Peyer's patch (tissue), 4 donors: ENCODE results near the gene CCDC51. TPM values are rescaled to one million over a fixed set of nuclear protein-coding genes. Genes with fewer than 3 reads are reported as not detected.
"Not testable (repeated sequence)": the region's sequence is repeated elsewhere in the genome, so short reads cannot be mapped to it uniquely, and the experiment has no call there.

Experiments used
- DNase-seq, 3 donors: peaks; one replicate each; pipeline ENCODE4 v3.0.0-alpha.2; 2017 to 2019
- H3K27ac ChIP-seq, 4 donors: fragments of 200-600 bp; sonication (generic); one replicate each; pipeline ENCODE4 v1.5.1; 2016 to 2019
- H3K27me3 ChIP-seq, 2 donors: fragments of 200-600 bp; sonication (generic); one replicate each; pipeline ENCODE4 v1.5.1; 2019
- H3K36me3 ChIP-seq, 3 donors: fragments of 200-600 bp; sonication (generic); one replicate each; pipeline ENCODE4 v1.5.1; 2016 to 2019
- H3K4me1 ChIP-seq, 4 donors: fragments of 200-600 bp; sonication (generic); one replicate each; pipeline ENCODE4 v1.5.1; 2016 to 2019
- H3K4me3 ChIP-seq, 4 donors: fragments of 200-600 bp; sonication (generic); 1 replicate in 3 of 4; 2 replicates in 1 of 4; pipeline ENCODE4 v1.5.1; 2016 to 2019; ENCODE audit warnings: mild to moderate bottlenecking in 1 of 4
- H3K9me3 ChIP-seq, 4 donors: fragments of 200-600 bp; sonication (generic); one replicate each; pipeline ENCODE4 v1.5.1; 2016 to 2019; ENCODE audit warnings: mild to moderate bottlenecking in 1 of 4
- POLR2A ChIP-seq, 2 donors: fragments of 450-650 bp; IDR thresholded peaks; one replicate each; pipeline ENCODE4 v1.5.1; 2017; ENCODE audit warnings: antibody characterized with exemption in 2 of 2, mild to moderate bottlenecking in 2 of 2, moderate library complexity in 2 of 2
- total RNA-seq, 4 donors: library from RNA; depleted of rRNA; stranded (reverse); fragments of >200 nt; gene quantifications; one replicate each; pipeline ENCODE4 v1.1.0, GENCODE V29; 2016
- TF ChIP-seq, protein P1 (sequence below), 6 experiments: fragments of 450-650 bp in 4 of 6; fragments of 200-600 bp in 2 of 6; sonication (generic) in 1 of 6; IDR thresholded peaks; one replicate each; pipeline ENCODE4 v1.5.1; 2017 to 2019; ENCODE audit warnings: antibody characterized with exemption in 6 of 6, mild to moderate bottlenecking in 3 of 6, moderate library complexity in 1 of 6

Gene CCDC51
- total RNA-seq, 4 donors from 2014 or later = 7.4 to 13.1 (median 9.1) TPM

DNA sequence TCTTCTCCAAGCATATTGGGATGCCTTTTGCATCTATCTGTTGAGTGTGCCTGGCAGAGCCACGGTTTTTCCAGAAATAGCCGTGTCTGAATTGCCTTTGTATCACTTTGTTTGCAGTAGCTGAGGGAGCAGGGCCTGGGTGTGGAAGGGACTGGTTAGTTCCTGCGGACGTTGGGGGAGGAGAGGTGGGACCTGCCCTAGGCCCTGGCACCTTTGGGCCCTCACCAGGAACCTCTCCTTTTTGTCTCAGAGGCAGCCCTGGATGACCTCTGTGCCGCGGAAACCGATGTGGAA, 25.3 kb upstream of the CCDC51 start:
- H3K4me1 ChIP-seq = peaks cover 0 to 48% (median 26%) of the 10 kb centered on the region in 4 donors

DNA sequence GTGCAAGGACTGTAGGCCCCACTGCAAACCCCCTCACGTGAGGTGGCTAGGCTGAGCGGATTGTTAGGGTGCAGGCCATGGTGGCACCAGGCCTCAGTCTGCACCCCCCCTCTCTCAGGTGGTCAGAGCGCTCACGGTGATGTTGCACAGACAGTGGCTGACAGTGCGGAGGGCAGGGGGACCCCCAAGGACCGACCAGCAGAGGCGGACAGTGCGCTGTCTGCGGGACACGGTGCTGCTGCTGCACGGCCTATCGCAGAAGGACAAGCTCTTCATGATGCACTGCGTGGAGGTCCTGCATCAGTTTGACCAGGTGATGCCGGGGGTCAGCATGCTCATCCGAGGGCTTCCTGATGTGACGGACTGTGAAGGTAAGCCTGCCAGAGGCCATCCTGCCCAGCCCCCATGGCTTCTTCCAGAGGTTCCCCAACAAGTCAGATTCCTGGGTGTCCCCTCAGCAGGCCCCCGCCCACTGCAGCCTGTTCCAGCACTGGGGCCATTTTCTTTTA, 24.8 kb upstream of the CCDC51 start:
- peaks cover 0 to 42% (median 0%) of the 10 kb centered on the region in 3 donors for H3K36me3 ChIP-seq
- DNase-seq = peak in 1 of 3 donors; percentile 55
- peak overlapping the region; percentile 93 to 100 (median 97) for H3K27ac ChIP-seq
- H3K4me3 ChIP-seq = no peak overlapping the region
- no peaks in the 10 kb centered on the region for H3K9me3 ChIP-seq
- H3K4me1 ChIP-seq = peaks cover 0 to 44% (median 22%) of the 10 kb centered on the region in 4 donors
- no peaks in the 10 kb centered on the region for H3K27me3 ChIP-seq
- TF ChIP-seq, protein P1, sequence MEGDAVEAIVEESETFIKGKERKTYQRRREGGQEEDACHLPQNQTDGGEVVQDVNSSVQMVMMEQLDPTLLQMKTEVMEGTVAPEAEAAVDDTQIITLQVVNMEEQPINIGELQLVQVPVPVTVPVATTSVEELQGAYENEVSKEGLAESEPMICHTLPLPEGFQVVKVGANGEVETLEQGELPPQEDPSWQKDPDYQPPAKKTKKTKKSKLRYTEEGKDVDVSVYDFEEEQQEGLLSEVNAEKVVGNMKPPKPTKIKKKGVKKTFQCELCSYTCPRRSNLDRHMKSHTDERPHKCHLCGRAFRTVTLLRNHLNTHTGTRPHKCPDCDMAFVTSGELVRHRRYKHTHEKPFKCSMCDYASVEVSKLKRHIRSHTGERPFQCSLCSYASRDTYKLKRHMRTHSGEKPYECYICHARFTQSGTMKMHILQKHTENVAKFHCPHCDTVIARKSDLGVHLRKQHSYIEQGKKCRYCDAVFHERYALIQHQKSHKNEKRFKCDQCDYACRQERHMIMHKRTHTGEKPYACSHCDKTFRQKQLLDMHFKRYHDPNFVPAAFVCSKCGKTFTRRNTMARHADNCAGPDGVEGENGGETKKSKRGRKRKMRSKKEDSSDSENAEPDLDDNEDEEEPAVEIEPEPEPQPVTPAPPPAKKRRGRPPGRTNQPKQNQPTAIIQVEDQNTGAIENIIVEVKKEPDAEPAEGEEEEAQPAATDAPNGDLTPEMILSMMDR (IDR thresholded peaks at IDR 0.05) = no peak
- TF ChIP-seq POLR2A (IDR thresholded peaks at IDR 0.05) = no peak

More for the DNA sequence above, 25.3 kb upstream of the CCDC51 start:
- Histone ChIP-seq H3K4me3 (no peak overlapping the region), H3K27me3 (no peaks in the 10 kb centered on the region), H3K36me3 (peaks cover 0 to 38% (median 0%) of the 10 kb centered on the region in 3 donors), H3K27ac (peak overlapping the region; percentile 93 to 100 (median 97)), H3K9me3 (no peaks in the 10 kb centered on the region)
- no peak for TF ChIP-seq POLR2A (IDR thresholded peaks at IDR 0.05)
- TF ChIP-seq, protein P1 (IDR thresholded peaks at IDR 0.05) = no peak
- DNase-seq = no peak

DNA sequence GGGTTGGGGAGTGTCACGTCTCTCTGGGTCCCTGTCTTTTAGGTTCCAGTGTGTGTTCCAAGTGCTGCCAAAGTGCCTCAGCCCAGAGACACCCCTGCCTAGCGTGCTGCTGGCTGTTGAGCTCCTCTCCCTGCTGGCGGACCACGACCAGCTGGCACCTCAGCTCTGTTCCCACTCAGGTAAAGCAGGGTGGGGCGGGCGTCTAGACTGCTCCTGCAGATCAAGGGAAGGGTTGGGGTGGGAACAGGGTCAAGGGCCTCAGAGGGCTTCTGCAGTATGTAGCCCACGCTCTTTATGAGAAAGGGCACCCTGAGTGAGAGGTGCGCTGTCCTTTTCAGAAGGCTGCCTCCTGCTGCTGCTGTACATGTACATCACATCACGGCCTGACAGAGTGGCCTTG, 23.8 kb upstream of the CCDC51 start:
- no peaks in the 10 kb centered on the region for H3K9me3 ChIP-seq
- no peaks in the 10 kb centered on the region for H3K27me3 ChIP-seq
- H3K36me3 ChIP-seq = peaks cover 0 to 46% (median 0%) of the 10 kb centered on the region in 3 donors
- H3K4me1 ChIP-seq = peaks cover 0 to 33% (median 18%) of the 10 kb centered on the region in 4 donors
- no peak for DNase-seq
- H3K4me3 ChIP-seq = no peak overlapping the region
- H3K27ac ChIP-seq = no peak overlapping the region
- TF ChIP-seq POLR2A (IDR thresholded peaks at IDR 0.05) = no peak
- TF ChIP-seq, protein P1 (IDR thresholded peaks at IDR 0.05) = no peak

DNA sequence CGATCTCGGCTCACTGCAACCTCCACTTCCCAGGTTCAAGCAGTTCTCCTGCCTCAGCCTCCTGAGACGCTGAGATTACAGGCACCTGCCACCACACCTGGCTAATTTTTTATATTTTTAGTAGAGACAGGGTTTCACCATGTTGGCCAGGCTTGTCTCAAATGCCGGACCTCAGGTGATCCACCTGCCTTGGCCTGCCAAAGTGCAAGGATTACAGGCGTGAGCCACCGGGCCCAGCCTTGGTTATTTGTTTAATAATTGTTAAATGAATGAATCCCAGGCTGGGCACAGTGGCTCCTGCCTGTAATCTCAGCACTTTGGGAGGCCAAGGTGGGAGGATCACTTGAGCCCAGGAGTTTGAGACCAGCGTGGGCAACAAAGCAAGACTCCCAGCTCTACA, 21.8 kb upstream of the CCDC51 start:
- H3K36me3 ChIP-seq = peaks cover 0 to 44% (median 0%) of the 10 kb centered on the region in 3 donors
- not testable (repeated sequence) for H3K4me3 ChIP-seq, H3K27ac ChIP-seq, DNase-seq, H3K27me3 ChIP-seq, H3K9me3 ChIP-seq
- peaks cover 0 to 14% (median 5%) of the 10 kb centered on the region in 4 donors for H3K4me1 ChIP-seq

DNA sequence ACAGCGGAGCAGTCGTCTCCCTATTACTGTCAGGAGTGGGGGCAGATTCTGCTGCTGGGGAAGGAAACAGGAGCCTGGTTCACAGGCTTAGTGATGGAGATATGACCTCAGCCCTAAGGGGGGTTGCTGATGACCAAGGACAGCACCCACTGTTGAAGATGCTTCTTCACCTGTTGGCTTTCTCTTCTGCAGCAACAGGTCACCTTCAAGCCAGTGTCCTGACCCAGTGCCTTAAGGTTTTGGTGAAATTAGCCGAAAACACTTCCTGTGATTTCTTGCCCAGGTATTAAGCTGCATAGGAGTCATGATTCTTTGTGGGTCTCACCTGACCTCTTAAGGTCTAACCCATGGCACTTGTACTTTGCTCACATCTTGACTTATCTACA, 20.6 kb upstream of the CCDC51 start:
- TF ChIP-seq, protein P1 (IDR thresholded peaks at IDR 0.05) = no peak
- TF ChIP-seq POLR2A (IDR thresholded peaks at IDR 0.05) = no peak
- peaks cover 0 to 52% (median 0%) of the 10 kb centered on the region in 3 donors for H3K36me3 ChIP-seq
- H3K4me1 ChIP-seq = peaks cover 0 to 8% (median under 1%) of the 10 kb centered on the region in 4 donors
- H3K27ac ChIP-seq = no peak overlapping the region
- no peaks in the 10 kb centered on the region for H3K9me3 ChIP-seq
- H3K27me3 ChIP-seq = no peaks in the 10 kb centered on the region
- no peak overlapping the region for H3K4me3 ChIP-seq
- no peak for DNase-seq

DNA sequence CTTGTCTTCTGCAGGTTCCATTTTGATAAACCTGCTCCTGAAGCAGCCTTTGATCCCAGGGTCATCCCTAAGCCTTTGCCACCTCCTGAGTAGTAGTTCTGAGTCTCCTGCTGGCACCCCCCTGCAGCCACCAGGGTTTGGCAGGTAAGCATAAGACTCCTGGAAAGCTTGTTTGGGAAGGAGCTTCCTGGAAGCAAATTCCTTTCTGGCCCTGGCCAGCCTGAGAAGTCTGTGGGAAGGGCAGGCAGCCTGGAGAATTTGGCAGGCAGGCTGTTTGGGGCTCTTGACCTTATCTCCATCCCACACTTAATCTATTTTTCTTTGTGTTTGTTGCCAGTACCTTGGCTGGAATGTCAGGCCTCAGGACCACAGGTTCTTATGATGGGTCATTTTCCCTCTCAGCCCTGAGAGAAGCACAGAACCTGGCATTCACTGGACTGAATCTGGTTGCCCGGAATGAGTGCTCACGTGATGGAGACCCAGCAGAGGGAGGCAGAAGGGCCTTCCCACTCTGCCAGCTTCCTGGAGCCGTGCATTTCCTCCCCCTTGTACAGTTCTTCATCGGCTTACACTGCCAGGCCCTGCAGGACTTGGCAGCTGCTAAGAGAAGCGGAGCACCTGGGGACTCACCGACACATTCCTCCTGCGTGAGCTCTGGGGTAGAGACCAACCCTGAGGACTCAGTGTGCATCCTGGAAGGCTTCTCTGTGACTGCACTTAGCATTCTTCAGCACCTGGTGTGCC, 20.0 kb upstream of the CCDC51 start:
- no peak for TF ChIP-seq POLR2A (IDR thresholded peaks at IDR 0.05)
- TF ChIP-seq, protein P1 (IDR thresholded peaks at IDR 0.05) = no peak
- Histone ChIP-seq H3K27me3 (no peaks in the 10 kb centered on the region), H3K4me3 (no peak overlapping the region), H3K36me3 (peaks cover 0 to 54% (median 0%) of the 10 kb centered on the region in 3 donors), H3K4me1 (peaks cover 0 to 3% (median 0%) of the 10 kb centered on the region in 4 donors), H3K9me3 (no peaks in the 10 kb centered on the region), H3K27ac (no peak overlapping the region)
- no peak for DNase-seq
